Fibroblast of skin of left biceps (primary cell): Measurements from ENCODE around the gene CDH4.

Experiments
- DNase-seq, 2 experiments: peaks; one replicate each; pipeline ENCODE4 v3.0.0-alpha.2; 2013; ENCODE audit warnings: low read depth in 2 of 2

Gene CDH4

DNA sequence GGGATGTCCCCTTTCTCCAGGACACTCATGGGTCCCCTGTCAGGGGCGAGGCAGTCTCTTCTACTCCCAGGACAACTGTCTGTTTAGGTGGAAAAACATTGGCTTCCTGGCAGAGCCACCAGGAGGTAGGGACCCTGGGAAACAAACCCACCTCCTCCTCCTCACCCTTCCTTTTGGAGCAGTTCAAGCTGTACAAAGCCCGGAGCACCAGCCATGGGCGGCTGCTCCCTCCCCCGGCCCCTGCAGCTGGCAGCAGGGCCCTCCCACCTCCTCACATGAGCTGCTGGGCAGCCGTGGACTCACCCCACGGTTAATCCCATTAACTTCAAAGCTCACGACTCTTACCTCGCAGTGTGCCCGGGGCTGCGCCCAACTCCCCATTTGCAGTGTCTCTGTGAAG lies 48.6 kb downstream of the CDH4 start:
- no peak for DNase-seq

DNA sequence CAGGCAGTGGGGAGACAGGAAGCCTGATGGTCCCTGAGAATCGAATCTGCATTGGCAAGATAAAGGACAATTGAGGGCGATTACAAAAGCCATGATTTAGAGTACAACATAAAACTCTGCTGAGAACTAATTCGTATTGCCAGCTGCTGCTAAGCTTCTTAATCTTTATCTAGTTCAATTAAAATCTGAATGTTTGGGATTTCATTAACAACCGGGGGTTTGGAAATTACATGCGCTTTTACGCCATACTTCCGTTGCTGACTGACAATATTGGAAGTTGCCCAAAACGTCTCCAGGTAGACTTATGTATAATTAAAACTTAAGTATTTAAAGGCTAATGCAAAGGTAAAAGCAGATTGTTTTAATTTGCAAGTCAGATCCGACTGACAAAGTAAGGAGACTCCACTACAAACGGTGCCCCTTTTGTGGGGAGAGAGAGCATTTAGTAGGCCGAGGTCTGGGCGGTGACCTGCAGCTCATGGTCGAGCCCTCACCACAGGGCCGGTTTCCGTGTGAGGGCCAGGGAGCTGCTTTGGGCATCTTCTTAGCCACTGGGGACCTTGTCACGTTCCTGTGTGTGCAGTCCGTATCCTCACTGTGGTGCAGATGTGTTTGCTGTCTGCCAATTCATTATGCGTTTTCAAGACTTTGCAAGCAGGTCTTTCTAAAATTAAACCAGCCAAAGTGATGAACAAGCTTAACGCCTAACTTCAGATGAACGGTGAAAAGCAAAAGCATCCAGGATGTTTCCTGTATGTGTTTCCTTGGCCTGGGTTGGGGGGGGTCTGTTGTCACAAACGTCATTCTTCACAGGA lies 49.9 kb downstream of the CDH4 start:
- no peak for DNase-seq

DNA sequence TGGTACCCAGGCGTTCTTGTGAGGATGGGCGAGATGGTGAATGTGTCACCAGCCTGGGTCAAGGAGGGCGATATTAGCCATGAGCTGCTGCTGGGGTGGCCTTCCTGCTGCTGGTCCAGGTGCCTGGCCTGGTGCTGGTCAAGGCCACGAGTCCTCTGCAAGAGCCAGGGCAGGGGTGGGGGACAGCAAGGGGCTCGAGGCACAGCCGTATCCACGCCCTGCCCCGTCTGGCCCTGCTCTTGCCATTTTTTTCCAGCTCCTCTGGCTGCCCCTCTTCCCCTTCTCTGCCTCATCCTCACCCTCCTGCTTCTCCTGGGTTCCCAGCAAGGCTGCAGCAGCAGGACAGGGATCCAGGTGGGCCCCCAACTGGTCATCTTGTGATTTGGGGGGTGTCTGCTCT lies 51.2 kb downstream of the CDH4 start:
- DNase-seq: no peak

DNA sequence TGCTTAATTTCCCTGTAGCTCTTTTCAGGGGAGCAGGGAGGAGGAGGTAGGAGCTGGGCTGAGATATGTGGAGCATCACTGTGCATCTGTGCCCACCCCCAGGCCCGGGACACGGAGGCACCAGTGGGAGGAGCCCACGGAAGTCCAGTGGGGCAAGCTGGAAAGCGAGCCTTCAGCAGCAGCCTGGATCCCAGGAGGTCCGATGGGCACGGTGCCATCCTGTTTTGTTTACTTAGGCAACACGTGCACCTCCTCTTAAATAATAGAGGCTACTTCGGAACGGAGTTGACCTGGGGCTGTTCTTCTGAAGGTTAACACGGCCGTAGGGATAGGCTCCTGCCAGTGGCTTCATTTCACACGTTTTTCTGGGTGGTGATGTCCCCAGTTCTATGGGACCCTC lies 51.6 kb downstream of the CDH4 start:
- no peak for DNase-seq

DNA sequence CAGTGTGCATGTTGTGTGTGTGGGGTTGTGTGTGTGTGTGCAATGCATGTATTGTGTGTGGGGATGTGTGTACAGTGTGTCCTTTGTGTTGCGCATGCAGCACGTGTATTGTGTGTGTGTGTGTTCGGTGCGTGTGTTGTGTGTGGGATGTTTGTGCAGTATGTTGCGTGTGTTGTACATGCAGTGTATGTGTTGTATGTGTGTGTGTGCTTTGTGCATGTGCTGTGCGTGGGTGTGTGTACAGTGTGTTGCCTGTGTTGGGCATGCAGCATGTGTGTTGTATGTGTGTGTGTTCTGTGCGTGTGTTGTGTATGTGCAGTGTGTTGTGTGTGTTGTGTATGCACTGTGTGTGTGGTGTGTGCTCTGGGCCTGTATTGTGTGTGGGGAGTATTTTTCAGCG lies 52.7 kb downstream of the CDH4 start:
- DNase-seq: no peak

DNA sequence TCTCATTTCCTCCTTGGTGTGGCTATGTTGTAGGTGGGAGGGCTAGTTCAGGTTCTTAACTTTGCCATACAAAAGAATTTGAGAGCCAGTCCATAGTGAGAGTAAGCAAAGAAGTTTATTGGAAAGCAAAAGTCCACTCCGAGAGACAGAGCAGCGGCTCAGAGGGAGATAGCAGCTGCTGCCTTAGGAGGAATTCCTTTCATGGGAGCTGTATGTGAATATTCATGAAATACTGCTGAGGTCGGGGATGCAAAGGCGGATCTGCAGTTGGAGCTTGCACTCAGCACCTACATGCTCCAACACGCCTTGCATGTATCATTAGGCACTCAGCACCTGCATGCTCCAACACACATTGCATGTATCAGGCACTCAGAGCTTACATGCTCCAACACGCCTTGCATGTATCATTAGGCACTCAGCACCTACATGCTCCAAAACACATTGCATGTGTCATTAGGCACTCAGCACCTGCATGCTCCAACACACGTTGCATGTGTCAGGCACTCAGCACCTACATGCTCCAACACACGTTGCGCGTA lies 54.9 kb downstream of the CDH4 start:
- DNase-seq: no peak

DNA sequence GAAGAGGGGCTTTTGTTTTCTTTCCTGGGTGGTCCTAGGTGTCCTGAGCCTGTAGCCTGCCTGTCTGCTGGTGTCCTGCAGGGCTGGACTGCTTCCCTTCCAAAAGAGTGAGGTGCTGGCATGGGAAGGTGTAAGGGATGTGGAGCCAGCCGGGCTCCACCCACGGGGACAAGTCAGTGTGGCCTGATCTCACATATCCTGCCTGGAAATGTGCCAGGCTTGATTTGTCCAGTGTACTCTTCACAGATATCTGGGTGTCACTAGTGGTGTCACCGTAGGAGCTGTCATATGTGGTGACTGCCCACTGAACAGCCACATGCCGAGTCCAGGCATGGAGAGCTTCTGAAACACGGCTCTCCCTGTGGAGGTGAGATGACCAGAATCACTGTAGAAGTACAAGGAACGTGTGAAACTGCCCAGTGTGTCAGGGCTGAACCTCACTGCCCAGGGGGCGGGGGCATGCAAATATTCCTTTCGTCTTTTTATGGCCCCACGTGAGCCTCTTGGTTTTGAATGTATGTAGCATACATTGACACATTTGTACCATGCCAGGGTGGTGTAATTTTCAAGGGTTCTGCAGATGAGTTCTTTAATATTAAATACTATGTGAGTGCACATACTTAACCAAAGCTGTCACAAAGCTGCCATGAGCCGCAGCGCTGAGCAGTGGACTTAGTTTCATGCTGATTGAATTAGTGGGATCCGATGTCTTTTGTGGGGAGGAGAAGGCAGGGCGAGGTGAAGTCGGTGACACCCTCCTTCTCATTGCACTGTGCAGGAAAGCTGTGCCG lies 55.8 kb downstream of the CDH4 start:
- no peak for DNase-seq

DNA sequence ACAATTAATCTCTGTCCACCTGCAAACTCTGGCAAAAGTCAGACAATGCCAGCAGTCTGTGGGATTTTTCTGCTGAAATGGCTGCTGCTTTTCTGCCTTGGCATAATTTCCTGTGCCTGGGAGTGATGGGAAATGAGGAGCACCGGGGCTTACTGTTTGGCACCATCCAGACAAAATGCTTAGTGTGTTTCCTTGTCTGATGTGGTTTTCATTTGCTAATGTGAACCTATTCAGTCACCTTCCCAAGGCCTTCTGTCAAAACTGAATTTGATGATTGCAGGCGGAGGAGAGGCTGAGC lies 56.4 kb downstream of the CDH4 start:
- no peak for DNase-seq

DNA sequence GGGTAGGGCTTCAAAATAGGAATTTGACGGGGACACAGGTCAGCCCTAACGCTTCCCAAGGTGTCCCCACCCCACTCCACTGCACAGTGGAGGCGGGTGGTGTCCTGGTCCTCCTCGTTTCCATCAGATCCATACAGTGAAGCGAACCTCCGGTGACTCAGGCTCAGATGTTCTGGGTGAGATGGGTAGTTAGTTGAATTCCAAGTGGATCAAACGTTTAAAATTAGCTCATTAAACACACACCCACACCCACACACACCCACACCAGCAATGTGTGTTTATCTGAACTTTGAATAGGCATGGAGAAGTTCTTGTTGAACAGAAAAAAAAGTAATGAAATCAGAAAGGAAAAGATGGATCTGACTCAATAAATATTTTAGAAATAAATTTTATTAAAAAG lies 58.9 kb downstream of the CDH4 start:
- DNase-seq: no peak

DNA sequence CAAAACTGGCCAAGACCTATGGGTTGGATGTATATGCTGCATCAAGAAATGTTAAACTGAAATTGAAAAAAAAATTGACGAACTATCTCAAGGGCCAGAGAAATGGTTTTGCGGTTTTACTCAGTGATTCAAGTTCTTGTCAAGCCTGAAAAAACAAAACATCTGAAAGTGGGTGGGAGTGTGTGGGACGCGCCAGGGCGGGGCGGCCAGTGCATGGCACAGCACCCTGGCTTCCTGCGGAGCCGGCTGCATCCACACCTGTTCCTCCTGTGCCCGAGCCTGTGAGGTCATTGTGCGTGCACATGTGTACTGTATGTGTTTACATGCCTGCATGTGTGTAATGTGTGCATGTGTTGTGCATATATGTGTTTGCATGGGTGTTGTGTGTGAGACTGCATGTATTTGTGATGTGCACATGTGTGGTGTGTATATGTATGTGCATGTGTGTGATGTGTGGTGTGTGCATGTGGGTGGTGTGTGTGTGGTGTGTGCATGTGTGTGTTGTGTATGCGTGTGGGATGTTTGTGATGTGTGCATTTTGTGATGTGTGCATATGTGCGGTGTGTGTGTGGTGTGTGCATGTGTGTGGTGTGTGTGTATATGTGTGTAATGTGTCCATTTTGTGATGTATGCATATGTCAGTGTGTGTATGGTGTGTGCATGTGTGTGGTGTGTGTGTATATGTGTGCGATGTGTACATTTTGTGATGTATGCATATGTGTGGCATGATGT lies 59.8 kb downstream of the CDH4 start:
- no peak for DNase-seq

DNA sequence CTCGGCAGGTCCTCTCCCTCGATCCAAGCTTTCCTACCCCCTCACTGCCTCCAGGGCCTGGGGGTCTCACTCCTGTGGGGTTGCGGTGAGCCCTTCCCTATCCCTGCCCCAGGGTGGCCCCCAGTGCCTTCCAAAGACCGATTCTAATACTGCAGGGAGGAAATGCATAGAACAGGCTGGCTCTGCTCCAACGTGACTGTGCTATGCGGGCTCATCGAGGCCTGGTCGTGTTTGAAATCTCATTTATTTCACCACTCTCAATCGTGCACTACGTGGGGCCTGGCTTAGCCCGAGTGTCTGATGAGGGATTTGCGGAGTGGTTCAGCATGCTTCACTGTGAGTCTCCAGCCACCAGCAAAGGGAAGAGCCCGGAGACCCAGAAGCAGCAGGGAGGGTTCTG lies 60.9 kb downstream of the CDH4 start:
- no peak for DNase-seq

DNA sequence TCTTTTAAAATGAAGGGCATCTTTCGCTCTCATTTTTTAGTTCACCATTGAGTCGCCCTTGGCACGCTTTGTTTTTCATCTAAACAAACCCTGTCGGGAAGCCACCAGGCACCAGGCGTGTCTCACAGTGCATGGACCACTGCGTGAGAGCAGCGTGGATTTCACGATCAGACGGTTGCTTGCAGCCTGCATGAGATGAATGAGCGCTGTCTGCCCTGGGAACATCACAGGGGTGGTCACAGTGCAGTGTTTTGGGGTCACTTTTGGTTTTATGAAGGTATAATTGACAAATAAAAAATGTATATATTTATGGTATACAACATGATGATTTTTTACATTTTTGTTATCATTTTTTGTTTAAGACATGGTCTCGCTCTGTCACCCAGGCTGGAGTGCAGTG lies 61.3 kb downstream of the CDH4 start:
- DNase-seq: no peak

DNA sequence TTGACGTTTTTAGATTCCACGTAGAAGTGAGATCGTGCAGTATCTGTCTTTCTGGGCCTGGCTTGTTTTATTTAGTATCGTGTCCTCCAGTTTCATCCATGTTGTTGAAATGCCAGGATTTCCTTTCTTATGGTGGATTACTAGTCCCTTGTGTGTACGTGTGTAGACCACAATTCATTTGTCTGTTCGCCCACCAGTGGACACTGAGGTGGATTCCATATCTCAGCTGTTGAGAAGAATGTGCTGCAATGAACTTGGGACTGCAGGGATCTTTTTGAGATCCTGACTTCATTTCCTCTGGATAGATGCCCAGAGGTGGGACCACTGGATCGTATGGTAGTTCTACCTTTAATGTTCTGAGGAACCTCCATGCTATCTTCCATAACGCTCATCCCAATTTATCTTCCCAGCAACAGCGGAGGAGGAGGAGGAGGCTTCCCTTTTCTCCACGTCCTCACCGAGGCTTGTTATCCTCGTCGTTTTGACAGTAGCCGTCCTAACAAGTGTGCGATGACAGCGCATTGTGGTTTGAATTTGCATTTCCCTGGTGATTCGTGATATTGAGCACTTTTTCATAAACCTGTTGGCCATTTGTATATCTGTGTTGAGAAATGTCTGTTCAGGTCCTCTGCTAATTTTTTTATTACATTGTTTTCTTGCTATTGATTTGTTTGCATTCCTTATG lies 62.4 kb downstream of the CDH4 start:
- no peak for DNase-seq

DNA sequence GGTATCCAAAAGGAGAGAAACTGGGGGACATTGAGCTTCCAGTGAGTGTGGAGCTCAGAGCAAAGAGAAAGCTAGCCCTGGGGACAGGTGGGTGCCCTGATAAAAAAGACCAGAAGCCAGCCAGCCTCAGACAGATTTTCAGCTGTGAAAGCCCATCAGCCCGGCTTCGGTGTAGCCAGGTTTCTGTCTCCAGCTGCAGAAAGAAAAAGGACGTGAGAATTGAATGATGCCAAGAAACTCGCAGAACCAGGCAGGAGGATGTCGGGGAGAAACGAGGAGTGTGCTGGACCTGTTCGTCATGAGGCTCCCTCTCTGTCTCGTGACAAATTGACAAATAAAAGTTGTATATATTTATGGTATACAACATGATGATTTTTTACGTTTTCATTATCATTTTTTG lies 63.3 kb downstream of the CDH4 start:
- DNase-seq: no peak

DNA sequence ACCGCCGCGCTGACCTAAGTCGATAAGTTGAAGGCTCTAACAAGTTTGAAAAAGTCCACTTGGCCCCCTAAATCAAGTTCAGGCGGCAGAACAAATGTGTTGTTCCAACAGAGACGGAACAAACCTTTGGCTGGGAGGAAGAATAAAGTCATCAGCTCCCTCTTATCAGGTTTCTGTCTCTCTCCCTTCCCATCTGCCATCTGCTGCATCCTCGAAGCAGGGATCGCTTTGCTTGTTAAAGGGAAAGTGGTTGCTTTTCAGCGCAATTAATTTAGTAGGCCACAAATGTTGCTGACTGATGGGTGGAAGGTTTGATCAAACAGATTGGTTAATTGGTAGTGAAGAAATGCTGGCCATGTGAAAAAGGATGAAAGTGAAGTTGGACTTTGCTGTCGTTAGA lies 64.3 kb downstream of the CDH4 start:
- no peak for DNase-seq

DNA sequence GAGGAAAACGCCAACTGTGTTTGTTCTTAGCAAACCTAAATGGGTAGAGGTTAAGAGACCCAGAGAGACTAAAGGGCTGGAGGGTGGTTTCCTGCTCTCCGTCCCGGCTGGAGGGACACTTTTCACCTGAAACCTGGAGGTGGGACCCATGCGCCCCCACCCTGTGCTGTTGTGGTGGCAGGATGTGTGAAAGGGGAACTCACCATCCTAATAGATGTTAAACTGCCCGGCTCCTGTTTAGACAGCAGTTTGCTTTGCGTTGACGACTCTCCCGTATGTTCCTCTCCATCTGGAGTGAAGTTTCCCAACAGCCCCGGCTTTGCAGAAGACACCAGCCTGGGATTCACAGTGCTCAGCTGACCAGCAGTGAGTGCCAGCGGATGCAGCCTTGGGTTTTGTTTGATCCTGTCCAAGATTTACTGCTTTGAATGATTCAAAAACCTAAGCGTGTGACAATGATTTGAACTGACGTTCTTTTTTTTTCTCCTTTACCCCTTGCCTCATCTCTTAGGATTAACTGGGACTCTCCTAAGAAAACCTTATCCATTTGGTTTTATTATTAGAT lies 66.0 kb downstream of the CDH4 start:
- no peak for DNase-seq

DNA sequence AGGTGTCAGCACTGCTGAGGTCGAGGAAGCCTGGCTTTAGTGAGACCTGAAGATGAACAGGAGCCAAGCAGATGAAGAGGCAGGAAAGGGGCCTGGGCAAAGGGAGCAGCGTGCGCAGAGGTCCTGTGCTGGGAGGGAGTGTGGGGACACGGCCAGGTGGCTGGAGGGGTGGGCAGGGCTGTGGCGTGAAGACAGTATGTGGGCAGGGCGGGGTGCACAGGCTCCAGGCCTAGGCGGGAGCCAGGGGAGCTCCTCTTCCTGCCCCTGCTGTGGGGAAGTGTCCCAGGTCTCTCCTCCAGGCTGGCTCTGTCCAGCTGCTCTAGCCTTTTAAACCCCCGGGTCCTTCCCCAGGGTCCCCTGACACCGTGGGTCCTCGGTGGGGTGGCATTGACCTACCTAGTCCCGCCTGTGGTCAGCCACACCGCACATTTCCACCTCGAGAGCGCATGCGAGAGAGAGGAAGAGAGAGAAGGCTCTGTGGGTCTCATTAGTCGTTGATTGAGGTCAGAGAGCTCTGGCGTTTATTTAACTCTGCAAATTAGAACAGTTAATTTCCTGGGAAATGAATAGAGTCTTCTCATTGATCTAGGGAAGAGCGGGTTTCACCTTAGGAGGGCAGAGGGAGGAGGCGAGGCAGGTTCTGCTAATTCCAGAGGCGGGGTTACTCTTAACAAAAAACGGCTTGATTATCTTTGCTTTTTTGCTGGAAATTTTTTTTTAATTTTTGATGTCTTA lies 68.8 kb downstream of the CDH4 start:
- no peak for DNase-seq

DNA sequence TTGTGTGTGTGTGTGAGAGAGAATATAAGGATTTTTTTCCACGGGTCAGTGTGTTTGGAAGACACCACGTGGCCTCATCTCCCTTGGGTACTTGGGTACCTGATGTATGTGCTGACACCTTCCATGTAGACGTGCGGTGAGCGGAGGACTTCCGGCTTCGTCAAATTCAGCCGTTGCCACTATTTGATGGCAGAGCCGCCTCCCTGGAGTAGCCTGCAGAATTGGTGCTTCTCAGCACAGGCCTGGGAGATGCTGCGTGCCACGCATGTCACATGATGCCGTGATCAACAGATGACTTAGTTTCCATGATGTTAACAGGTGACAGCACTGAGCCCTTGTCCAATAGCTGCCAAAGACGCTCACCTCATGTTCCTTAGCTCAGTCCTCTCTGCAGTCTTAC lies 69.4 kb downstream of the CDH4 start:
- no peak for DNase-seq

DNA sequence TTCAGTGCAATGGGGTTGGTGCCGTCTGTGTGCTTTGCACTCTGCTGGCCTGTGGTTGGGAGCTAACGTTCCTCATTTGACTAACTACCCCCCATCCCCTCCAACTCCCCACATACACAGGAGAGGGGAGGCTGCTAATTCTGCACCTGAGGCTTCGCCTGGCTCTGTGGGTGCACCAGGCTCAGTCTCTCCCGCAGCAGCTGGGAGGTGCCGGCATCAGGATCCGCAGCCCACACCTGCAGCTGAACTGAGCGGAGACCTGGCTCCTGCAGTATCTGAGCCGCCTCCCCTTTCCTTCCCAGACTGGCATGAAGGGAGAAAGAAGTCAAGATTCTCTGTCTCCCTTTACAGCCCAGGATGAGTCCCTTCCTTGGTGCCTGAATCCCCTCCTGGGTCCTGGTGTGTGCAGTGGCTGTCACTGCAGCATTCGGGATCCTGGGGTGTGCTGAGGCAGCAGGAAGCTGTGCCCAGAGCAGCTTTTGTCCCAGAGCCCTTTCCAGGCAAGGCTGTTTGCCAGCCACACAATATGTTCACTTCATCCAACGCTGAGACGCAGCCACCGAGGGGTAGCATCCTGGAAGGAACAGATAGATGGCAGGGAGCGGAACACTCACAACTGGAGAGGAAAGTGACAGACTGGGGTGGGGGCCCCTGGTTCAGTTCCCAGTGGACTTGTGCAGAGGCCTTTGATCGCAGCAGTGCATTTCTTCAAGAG lies 70.2 kb downstream of the CDH4 start:
- no peak for DNase-seq

DNA sequence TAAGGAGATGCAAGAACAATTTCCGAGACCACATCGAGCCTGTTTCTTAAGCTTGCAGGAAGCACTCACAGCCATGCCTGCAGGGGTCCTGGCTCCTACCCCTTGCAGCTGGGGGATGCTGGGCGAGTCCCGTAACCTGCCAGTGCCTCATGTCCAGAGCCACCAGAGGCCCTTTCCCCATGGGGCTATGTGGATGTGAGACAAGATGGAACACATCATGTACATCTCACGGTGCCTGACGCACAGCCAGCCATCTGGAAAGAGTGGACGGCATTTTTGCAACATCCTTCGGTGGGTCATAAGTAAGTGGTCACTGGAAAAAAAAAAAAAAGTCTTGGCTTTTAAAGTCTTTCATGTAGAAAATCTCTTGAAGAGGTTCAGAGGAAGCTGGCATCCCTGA lies 72.8 kb downstream of the CDH4 start:
- DNase-seq: no peak
